GM21447 (cell line): ENCODE data around the gene TXLNA.
"Not testable (repeated sequence)": the region's sequence is repeated elsewhere in the genome, so short reads cannot be mapped to it uniquely, and the experiment has no call there.

ENCODE experiments used
- ATAC-seq: cut with Tn5 transposase; IDR thresholded peaks from one replicate; pipeline ENCODE4 v1.9.1; 2021; ENCODE audit not compliant: unreplicated experiment

TXLNA gene

DNA sequence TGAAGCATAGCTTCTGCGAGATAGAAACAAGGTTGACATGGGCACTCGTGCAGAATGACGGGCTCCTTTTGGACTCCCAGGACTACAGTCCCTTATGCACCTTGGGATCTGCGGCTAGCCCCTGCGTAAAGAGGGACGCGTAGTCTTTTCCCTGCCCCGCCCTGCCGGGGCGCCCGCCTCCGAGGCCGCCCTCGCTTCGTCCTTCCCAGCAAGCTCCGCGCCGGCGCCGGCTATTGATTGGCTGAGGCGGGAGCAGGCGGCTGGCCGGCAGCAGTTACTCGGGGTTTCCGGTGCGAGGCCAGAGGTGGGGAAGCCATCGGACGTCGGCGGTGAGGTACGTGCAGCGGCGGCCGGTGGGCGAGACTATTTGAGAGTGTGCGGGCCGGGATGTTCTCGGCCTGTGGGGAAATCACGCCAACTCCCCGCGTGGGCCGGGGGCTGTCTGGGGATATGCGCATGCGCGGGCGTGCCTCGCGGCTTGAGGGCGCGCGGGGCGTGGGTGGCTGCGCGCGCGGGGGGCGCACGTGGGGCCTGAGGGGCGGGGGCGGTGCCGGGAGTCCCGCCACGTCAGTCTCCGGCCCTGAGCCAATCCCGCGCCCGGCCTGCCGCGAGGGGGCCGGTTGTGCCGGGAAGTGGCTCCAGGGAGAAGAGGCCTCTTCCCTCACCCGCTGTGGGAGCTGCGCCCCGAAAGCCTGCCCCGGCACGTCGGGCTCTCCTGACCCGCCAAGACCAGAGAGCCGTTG lies at the start of gene TXLNA:
TXLNA (plus strand) TSS at position 233 of the 743 bp plus-strand sequence. CDS start 671 bp downstream, outside the sequence.
- peak; percentile 75 for ATAC-seq

DNA sequence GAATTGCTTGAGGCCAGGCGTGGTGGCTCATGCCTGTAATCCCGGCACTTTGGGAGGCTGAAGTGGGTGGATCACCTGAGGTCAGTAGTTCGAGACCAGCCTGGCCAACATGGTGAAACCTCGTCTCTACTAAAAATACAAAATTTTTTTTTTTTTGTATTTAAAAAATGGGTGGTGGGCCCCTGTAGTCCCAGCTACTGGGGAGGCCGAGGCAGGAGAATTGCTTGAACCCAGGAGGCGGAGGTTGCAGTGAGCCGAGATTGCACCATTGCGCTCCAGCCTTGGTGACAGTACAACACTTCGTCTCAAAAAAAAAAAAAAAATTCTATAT lies 45.6 kb upstream of the TXLNA start:
- ATAC-seq = not testable (repeated sequence)

- no peak for ATAC-seq
Observed at GRCh38 chr1:32137111-32137510, 42.4 kb upstream of the TXLNA start.

- no peak for ATAC-seq
Observed at GRCh38 chr1:32138965-32139364, 40.5 kb upstream of the TXLNA start.

- no peak for ATAC-seq
Observed at GRCh38 chr1:32142446-32143301, 36.8 kb upstream of the TXLNA start.

- ATAC-seq = not testable (repeated sequence)
Observed at GRCh38 chr1:32143302-32143695, 36.2 kb upstream of the TXLNA start.

GRCh38 chr1:32144033-32144432 lies 35.4 kb upstream of the TXLNA start:
- no peak for ATAC-seq

DNA sequence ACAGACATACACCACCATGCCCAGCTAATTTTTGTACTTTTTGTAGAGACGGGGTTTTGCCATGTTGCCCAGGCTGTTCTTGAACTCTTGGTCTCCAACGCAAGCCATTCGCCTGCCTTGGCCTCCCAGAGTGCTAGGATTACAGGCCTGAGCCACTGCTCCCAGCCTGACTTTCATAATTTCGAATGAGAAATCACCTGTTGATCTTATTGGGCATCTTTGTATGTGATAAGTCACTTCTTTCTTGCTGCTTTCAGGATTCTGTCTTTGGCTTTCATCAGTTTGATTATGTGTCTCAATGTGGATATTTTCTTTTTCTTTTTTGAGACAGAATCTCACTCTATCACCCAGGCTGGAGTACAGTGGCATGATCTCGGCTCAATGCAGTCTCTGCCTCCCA lies 31.7 kb upstream of the TXLNA start:
- ATAC-seq = not testable (repeated sequence)

GRCh38 chr1:32150847-32151246 lies 28.6 kb upstream of the TXLNA start:
- ATAC-seq = no peak

GRCh38 chr1:32151319-32151787 lies 28.1 kb upstream of the TXLNA start:
- no peak for ATAC-seq

DNA sequence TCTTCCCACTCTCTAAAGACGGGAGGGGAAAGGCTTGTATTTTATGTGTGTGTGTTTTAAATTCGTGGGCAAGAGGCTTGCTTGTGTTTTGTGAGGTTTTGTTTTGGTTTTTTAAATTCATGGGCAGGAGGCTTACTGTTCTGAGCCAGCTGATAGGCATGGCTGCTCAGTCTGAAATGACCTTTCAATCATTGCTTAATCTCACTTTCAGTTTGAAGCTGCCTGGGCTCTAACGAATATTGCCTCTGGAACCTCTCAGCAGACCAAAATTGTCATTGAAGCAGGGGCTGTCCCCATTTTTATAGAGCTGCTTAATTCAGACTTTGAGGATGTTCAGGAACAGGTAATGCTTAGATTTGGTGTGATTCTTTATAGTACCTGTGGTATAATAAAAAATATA lies 20.3 kb upstream of the TXLNA start:
- ATAC-seq = no peak

DNA sequence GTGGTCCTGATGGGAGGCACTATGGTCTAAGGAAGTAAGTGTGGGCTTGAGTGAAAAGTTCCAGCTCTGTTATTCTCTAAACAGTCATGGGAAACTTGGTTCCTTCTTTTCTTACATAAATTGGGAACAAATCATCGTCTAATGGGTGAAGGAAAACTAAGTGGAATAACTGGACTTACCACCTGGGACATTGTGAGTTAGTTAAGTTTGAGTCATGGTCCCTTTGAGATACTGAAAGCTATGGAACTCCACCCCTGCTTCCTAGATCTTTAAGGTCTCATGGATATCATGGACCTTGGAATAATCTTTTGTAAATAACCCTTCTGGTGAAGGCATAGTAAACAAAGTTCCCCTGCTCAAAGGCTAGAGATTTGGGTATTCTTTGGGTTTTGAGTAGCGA lies 16.1 kb upstream of the TXLNA start:
- no peak for ATAC-seq

GRCh38 chr1:32165633-32166032 lies 13.8 kb upstream of the TXLNA start:
- ATAC-seq = not testable (repeated sequence)

DNA sequence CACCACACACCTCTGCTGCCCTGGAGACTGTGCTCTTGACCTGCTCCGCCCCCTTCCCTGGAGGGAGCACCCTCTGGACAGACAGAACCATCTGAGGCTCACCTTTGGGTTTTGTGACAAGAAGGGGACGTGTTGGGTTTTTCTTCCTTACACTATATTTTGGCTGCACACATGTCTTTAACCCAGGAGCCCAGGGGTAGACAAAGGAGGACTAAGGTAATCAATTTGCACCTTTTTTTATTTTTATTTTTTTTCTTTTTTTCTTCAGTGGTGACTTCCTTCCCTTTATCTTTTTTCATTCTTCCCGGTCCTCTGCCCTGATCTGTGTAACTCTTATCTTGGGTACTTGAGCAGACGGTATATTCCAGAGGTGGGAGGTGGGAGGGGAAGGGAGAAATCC lies 8.5 kb upstream of the TXLNA start:
- ATAC-seq = no peak

- no peak for ATAC-seq
Observed at GRCh38 chr1:32172621-32173245, 6.7 kb upstream of the TXLNA start.

DNA sequence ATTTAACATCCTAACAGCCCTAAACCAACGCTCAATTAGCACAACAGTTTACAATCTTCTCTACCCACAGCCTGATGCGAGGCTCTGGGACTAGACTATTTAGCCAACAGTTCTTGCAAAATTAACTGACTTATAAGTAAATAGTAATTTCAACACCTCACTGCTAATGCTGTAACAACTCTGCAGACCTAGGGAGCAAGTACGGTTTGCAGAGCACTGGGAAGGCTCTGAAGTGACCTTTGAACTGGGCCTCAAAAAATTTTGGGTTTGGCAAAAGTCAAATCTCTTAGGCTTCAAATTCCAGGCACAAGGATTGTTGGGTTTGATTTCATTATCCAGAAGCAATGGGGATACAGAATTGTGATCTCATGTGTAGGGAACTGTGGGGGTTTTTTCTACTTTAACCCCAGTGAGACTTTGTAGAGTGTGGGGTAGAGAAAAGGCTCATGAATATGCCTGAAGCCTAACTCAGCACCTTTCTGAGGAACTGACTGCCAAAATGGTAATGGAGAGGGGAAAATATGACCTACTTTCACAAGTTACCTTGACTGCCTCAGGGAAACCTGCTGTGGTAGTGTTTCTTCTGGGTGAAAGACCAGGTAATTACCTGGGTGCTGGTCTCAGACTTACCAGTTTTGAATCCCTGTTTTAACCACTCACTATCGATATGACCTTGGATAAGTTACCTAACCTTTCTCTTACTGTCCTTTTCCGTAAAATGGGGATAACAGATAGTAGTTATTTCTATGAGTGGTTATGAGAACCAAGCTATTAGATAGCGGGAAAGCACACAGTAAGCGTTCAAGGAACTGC lies 889 bp upstream of the TXLNA start:
- ATAC-seq = no peak

GRCh38 chr1:32179193-32179442 lies 357 bp upstream of the TXLNA start:
- no peak for ATAC-seq

DNA sequence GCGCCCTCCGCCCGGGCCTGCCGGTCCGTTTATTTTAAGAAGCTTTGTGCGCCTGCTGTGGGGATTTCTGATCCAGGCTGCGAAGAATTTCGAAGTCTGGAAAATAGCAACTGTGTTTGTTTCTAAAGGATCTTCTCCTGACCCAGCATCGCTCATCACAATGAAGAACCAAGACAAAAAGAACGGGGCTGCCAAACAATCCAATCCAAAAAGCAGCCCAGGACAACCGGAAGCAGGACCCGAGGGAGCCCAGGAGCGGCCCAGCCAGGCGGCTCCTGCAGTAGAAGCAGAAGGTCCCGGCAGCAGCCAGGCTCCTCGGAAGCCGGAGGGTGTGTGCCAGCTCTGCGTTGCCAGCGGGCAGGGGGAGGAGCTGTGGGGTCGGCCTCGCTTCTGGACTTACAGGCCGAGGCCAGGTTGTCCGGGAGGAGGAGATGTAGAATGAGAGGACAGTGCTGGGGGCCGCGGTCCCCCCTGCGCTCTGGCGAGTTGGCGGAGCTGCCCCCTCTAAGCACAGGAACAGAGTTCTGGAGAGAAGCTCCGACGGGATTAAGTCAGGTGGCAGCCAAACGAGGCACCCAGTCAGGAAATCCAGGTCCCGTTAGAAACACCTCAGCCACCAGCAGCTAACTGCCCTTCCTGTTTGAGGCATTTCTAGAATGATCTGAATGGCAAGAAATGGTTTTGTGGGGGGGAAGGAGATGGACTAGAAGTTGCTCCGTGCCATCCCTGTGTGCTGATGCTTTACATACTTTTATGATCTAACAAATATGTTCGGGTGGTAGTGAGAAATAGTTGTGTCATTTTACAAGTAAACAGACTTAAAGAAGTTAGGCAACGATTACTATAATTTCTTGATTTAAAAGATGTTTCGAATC lies 948 bp downstream of the TXLNA start:
- ATAC-seq = peak; percentile 27

DNA sequence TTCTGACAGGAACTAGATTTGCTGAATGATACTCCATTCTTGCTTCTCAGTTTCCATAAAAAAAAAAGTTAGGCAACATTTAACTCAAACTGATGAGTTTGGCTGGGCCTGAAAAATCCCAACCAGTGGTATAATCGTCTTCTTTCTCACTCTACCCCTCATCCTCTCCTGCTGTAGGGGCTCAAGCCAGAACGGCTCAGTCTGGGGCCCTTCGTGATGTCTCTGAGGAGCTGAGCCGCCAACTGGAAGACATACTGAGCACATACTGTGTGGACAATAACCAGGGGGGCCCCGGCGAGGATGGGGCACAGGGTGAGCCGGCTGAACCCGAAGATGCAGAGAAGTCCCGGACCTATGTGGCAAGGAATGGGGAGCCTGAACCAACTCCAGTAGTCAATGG lies 1.6 kb downstream of the TXLNA start:
- ATAC-seq = no peak

GRCh38 chr1:32181563-32181962 lies 2.1 kb downstream of the TXLNA start:
- no peak for ATAC-seq
